Activated CD8-positive, alpha-beta memory T cell treated with anti-CD3 and anti-CD28 coated beads for 36 hours (primary cell): ENCODE measurements around the gene AFG3L2. TPM values are rescaled to one million over a fixed set of nuclear protein-coding genes. Genes with fewer than 3 reads are reported as not detected.

Experiments
- CTCF ChIA-PET: fragments of 350-600 bp; sonication (Branson Sonifier 250); formaldehyde crosslinking; loops from one replicate; lab custom pipeline; 2021; ENCODE audit warnings: antibody characterized with exemption; lab: Charles Lee
- POLR2A ChIA-PET: fragments of 350-600 bp; sonication (Branson Sonifier 250); formaldehyde crosslinking; loops from one replicate; lab custom pipeline; 2021; ENCODE audit warnings: antibody characterized with exemption; lab: Charles Lee
- total RNA-seq, 2 experiments: library from RNA; stranded (reverse); gene quantifications; one replicate each; pipeline ENCODE4 v1.2.3, GENCODE V29; 2021

AFG3L2 gene
- total RNA-seq, 2 experiments from 2014 or later, result 77.1 to 79.0 TPM

DNA sequence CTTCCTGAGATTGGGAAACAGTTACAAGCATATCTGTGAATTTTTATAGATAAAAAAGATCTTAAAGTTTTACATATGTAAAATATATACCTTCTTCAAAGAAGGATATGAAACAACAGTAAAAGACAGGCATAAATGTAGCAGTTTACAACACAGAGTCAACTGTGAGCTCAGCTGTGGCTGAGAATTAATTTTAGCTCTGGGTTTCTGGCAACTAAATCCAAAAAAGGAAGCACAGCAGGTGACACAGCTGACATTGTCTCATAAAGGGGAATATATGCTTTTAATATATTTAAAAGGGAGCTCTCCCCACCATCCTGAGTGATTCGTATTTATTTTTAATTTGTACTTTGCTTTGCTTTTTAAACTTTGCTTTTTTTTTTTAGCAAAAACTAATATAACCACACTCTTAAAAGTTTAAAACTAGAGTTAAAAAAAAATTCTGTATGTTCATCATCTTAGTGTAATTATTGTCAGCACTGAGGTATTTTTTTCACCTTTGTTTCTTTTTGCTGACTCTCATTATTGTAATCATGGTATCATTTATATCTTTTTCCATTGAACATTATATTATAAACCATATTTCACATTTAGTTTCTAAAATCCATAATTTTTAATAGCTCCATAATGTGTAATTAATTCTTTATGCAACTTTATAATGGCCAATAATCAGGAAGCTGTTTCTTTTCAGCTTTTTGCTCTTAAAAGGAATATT lies 62.3 kb downstream of the AFG3L2 start:
- ChIA-PET CTCF (interaction anchor here (0.5 to 1.6 kb wide), 2 partner anchors 13 to 351 kb away, joined by 5 to 6 read pairs; no protein-coding TSS in a partner anchor), POLR2A (no interaction called here)

GRCh38 chr18:12313530-12314245 lies 63.3 kb downstream of the AFG3L2 start:
- POLR2A ChIA-PET, result no interaction called here
- CTCF ChIA-PET, result no interaction called here

- POLR2A ChIA-PET, result no interaction called here
- CTCF ChIA-PET, result no interaction called here
Observed at GRCh38 chr18:12312976-12313375, 64.1 kb downstream of the AFG3L2 start.

DNA sequence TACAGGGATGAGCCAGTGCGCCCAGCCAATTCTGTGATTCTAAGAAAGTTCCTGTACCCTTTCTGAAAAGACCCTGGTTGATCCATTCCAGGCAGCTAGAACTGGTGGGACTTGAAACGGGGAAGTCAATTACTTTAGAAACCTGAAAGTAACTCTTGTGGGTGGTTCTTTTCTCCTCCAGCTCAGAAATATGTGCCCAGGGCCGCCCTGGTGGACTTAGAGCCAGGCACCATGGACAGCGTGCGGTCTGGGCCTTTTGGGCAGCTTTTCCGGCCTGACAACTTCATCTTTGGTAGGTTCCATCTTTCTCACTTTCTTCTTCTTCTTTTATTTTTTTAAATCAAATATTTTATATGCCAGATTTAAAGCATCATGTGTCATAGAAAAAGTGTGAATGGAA lies 66.3 kb downstream of the AFG3L2 start:
- ChIA-PET CTCF (no interaction called here), POLR2A (no interaction called here)

DNA sequence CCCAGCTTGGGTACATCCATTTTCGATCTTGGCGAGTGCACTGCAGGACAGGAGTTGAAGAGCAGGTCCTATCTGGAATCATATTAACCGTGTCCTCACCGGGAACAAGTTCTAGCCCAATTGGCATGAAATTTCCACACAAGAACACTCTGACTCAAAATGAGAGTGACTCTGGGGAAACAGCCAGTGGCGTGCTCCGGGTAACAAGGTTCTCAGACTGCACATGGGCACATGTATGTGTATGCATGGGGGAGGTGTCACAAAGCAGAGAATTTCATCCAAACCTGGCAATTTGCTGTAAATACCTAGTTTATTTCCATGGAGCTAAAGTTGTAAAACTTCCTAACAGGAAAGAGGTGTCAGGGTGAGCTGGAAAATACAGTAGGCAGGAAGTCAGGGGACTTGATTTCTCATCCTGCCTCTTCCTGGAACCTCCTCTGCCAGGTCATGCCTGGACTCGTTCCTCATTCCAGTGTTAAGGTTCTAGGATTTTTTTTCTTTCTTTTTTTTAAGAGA lies 67.3 kb downstream of the AFG3L2 start:
- POLR2A ChIA-PET, result no interaction called here
- CTCF ChIA-PET, result interaction anchor here (0.9 kb wide), 1 partner anchor 18 kb away, joined by 3 read pairs; no protein-coding TSS in a partner anchor

GRCh38 chr18:12308386-12309100 lies 68.5 kb downstream of the AFG3L2 start:
- ChIA-PET POLR2A (no interaction called here), CTCF (no interaction called here)

DNA sequence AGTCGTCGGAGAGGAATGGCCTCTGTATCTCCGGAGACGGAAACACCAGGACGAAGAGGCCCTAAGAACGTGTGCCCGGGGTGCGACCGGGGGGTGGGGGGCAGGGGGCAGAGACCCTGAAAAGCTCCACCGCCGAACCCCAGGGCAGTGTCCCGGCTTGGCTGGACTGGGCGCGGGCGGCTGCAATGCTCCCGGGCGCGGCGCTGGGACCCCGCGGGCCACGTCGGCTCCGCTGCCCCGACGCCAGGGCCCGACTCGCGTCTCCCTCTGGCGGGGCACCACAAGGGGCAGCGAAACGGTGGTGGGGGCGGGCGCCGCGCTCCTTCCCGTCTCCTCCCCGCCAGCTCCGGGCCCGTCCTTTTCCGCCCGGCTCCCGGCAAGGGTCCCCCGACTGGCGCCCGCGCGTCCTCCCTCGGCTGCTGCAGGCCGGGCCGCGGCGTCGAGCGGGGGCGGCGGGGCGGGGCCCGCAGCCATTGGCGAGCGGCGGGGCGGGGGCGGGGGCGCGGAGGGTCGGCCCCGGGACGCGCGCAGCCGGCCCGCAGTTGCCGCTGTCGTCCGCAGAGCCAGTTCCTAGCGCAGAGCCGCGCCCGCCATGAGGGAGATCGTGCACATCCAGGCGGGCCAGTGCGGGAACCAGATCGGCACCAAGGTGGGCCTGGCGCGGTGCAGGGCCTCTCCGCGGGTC lies 69.2 kb downstream of the AFG3L2 start, which contains the start of gene TUBB6:
TUBB6 (plus strand) TSS at position 541 of the 685 bp plus-strand sequence; CDS start at position 593, 52 bp downstream.
- ChIA-PET CTCF (no interaction called here), POLR2A (no interaction called here)

GRCh38 chr18:12306752-12307700 lies 70.0 kb downstream of the AFG3L2 start:
- ChIA-PET POLR2A (no interaction called here), CTCF (no interaction called here)

GRCh38 chr18:12305930-12306629 lies 70.9 kb downstream of the AFG3L2 start:
- POLR2A ChIA-PET, result no interaction called here
- CTCF ChIA-PET, result interaction anchor here (0.8 kb wide), 1 partner anchor 34 kb away, joined by 3 read pairs; no protein-coding TSS in a partner anchor

DNA sequence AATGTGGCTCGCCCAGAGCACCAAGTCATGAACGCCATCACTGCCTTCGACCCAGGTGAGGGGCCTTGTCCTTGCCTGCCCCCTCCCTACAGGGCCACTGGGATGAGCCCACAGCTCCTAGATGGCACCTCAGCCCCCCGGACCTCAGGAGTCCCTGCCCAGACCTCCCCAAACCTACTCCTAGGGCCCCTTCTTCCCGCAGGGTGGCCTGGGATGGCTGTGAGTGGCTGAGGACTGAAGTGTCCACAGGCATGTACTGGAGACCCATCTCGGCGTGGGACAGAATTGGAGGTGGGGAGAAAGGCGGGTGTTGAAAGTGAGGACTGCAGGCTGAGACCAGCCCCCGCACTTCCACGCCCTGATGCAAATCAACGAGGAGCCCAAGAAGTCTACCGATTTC lies 71.8 kb downstream of the AFG3L2 start:
- ChIA-PET POLR2A (no interaction called here), CTCF (no interaction called here)

DNA sequence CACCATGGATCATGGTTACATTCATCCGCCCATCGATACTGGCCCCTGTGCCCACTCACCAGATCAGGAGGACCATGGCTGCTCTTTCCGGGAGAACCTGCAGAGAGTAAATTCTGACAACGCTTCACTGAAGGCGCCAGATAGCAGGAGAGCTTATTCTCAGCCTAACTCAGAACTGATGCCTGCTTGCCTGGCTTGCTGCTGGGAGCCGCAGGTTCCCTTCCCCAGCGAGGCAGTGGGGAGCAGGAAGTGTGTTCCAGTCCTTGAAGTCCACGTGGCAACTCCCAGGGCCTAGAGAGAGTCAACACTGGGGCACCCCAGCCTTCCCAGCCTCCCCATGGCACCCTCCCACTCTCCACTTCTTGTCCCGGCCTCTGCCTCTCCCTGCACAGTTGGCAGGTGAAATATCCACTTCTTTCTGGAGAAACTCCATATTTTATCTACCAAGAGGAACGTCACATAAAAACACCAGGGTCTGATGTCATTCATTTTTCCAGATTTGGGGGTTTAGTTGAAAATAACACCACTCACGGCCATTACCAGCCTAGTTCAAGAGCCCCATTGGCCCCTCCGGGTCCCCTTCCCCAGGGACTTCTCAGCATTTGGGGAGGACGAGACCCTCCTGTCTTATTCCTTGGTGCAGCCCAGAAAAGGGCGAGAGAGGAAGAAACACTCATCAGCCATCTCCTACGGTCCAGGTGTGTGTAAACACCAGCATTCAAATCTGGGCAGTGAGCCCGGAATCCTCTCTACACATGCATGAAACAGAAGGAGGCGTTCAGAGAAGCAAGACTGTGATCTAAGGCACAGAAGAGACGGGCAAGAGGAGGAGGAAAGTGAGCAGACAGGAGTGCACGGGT lies 72.4 kb downstream of the AFG3L2 start:
- ChIA-PET CTCF (no interaction called here), POLR2A (no interaction called here)

DNA sequence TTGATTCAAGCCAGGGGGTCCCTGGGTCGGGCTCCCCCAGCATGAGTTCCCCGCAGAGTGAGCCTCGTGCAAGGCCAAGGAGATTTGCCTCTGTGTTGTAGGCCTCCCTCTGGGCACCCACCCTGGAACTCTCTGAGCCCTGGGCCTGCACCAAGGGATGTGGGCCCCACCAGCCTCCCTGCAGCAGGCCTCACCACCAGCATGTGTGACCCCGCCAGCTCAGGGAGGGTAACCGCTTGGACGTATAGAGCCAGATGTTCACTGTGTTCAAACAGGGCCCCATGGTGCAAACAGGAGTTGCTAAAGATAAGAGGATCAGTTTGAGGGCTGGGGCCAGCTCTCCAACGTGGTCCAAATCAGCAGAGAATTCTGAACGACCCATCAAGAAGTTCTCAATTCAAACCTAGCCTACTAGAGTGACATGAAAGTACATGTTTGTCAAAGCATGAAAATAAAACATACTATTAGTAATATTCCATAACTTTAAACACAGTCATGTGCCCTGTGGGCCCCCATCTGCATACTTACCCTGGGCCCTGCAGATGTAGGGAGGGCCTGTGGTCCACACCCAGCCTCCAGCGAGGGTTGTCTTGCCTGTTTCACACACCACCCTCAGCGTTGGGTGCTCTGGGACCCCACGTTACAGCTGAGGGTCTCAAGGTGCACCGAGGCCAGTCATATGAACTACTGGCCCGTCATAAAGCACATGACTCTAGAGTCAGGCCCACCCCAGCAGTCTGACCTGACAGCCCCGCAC lies 74.5 kb downstream of the AFG3L2 start:
- ChIA-PET CTCF (no interaction called here), POLR2A (no interaction called here)

GRCh38 chr18:12301263-12302005 lies 75.6 kb downstream of the AFG3L2 start:
- ChIA-PET CTCF (no interaction called here), POLR2A (no interaction called here)

DNA sequence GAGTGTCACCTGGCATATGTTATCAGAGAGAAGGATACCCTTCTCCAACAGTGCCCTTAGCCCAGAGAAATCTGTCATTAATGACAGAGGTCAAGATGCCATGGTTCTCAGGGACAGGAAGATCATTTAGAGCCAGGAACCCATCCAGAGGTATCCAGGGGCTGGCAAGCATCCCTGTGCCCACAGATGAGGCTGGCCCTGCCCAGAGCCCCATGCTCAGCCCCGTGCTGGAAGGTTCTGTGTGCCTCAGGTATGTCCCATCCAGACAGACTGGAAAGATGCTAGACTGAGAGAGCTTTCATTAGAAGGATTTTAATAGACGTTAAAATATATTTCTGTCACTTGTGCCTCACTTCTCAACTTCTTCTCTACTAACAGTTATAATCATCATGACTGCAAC lies 77.2 kb downstream of the AFG3L2 start:
- CTCF ChIA-PET, result no interaction called here
- POLR2A ChIA-PET, result no interaction called here

DNA sequence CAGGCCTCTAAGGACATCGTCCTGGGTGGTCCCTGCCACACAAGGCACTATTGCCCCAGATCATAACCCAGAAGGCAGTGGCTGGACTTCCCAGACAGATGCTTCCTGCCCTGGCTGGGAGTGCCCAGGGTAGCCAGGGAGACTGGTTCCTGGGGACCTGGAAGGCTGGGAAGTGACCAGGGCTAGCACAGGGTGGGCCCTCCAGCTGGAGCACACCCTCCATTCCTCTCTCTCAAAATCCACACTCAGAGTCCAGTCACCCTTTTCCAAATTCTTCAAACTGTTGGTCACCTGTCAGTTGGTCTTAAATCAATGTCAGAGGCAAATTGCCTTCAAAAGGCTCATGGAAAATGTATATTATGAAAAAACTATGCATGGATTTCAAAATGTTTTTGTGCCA lies 80.6 kb downstream of the AFG3L2 start:
- ChIA-PET CTCF (no interaction called here), POLR2A (no interaction called here)

- ChIA-PET CTCF (no interaction called here), POLR2A (no interaction called here)
Observed at GRCh38 chr18:12296087-12296403, 81.0 kb downstream of the AFG3L2 start.
